Middle frontal gyrus (tissue), 1 donor: ENCODE measurements around the gene ODF2.
"Not testable (repeated sequence)": the region's sequence is repeated elsewhere in the genome, so short reads cannot be mapped to it uniquely, and the experiment has no call there.

Experiments
- DNase-seq: peaks from one replicate; pipeline ENCODE4 v3.0.0-alpha.2; 2015; ENCODE audit warnings: low spot score; ENCODE audit errors: extremely low spot score

The ODF2 gene

DNA sequence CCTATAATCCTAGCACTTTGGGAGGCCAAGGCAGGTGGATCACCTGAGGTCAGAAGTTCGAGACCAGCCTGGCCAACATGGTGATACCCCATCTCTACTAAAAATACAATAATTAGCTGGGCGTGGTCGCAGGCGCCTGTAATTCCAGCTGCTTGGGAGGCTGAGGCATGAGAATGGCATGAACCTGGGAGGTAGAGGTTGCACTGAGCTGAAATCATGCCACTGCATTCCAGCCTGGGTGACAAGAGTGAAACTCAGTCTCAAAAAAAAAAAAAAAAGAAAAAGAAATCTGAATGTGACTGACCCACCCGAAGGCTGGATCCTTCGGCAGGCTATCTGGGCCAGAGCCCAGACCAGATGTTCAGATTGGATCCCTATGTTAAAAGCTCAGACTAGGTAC is 32.5 kb upstream of the ODF2 start:
- not testable (repeated sequence) for DNase-seq

DNA sequence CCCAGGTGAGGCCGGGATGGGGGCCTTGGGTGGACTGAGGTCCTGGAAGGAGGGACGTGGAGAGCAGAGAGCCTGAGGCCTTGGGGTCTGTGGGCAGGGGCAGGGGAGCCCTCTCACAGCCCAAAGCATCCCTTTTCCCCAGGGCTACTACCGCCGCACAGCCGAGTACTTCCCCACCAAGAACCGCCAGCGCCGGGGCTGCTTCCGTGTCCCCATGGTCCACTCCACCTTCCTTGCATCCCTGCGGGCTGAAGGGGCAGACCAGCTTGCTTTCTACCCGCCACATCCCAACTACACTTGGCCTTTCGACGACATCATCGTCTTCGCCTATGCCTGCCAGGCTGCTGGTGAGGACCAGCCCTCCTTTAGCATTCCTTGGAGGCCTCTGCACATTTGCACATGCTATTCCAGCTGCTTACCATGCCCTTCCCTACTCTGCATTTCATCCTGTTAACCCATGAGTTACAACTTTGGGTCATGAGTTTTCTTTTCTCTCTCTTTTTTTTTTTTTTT is 31.5 kb upstream of the ODF2 start:
- no peak for DNase-seq

- no peak for DNase-seq
Measured at GRCh38 chr9:128428644-128429512, 26.9 kb upstream of the ODF2 start.

DNA sequence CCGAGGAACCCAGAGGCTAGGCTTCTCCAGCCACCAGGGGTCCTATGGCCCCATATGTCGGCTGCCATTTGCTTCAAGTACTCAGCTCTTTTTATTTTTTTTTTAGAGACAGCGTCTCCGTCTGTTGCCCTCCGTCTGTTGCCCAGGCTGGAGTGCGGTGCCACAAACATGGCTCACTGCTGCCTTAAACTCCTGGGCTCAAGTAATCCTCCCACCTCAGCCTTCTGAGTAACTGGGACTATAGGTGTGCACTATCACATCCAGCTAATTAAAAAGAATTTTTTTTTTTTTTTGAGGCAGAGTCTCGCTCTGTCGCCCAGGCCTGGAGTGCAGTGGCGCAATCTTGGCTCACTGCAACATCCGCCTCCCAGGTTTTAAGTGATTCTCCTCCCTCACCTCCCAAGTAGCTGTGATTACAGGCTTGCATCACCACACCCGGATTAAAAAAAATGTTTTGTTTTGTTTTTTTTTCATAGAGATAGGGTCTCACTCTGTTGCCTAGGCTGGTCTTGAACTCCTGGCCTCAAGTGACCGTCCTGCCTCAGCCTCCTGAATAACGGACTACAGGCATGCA is 26.2 kb upstream of the ODF2 start:
- DNase-seq = no peak

DNA sequence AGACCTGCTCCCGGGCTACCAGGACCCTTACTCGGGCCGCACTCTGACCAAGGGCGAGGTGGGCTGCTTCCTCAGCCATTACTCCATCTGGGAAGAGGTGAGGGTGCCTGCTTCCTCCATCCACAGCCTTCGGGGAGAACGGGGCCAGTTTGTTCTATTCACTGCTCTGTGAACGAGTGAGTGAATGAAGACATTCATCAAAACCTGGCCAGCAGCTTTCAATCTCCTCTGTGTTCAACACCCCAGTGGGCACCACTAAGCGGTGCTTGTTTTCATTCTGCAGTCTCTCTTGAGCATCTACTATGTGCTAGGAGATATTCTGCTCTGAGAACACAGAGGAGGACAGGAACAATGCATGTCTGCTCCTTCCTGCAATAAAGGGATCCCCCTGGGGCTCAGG is 24.6 kb upstream of the ODF2 start:
- DNase-seq = no peak

DNA sequence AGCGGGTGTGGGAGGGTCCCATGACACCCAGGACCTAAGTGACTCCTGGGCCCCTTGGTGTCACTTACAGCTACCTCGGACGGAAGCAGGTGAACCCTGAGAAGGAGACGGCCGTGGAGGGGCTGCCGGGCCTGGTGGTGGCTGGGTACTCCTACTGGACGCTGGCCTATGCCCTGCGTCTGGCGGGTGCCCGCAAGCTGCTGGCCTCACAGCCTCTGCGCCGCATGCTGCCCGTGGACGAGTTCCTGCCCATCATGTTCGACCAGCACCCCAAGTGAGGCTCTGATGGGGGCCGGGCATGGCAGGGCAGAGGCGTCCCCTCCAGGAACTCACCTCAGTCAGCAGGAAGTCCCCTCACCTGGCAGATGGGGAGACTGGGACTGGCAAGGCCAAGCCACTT is 21.5 kb upstream of the ODF2 start:
- no peak for DNase-seq

DNA sequence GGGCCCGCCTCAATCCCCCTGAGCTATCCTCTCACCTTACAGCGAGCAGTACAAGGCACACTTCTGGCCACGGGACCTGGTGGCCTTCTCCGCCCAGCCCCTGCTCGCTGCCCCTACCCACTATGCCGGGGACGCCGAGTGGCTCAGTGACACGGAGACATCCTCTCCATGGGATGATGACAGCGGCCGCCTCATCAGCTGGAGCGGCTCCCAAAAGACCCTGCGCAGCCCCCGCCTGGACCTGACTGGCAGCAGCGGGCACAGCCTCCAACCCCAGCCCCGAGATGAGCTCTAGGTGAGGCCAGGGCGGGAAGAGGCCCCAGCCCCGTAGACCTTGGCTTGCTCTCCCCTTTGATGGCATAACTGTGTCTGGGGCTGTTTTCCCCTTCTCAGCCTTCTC is 20.2 kb upstream of the ODF2 start:
- no peak for DNase-seq

DNA sequence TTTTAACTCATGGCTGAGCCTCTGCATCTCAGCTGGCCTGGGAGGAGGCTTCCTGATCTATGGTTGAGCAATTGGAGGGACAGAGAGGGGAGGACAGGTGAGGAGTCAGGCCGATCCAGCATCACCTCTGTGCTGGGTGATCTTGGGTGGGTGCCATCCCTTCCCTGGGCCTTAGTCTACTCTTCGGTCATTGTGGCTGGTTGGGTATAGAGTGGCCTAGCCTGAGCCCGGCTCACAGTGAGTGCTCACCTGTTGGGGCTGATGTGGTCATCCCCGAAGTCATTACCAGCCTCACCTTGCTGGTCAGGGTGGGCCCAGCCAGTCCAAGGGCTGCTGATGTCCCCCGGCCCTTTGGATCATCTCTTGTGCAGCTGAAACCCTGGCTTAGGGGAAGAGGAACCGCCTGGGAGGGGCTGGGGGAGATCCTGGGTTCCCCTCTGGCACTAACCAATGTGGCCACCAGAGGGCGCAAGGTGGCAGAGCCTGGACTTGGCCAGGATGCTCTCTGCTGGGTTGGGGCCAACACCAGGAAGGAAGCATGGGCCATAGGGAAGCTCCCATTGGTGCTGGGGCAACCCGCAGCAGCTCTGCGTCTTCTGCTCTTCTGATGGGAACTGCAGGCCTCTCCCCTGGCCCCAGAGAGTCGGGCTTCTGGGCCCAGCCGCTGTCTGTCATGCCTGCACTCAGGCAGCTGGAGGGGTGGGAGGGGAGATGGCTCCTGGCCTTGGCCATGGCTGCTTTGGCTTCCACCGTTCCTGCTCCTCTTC is 17.3 kb upstream of the ODF2 start:
- no peak for DNase-seq

GRCh38 chr9:128439273-128439672 is 16.5 kb upstream of the ODF2 start:
- DNase-seq = no peak

DNA sequence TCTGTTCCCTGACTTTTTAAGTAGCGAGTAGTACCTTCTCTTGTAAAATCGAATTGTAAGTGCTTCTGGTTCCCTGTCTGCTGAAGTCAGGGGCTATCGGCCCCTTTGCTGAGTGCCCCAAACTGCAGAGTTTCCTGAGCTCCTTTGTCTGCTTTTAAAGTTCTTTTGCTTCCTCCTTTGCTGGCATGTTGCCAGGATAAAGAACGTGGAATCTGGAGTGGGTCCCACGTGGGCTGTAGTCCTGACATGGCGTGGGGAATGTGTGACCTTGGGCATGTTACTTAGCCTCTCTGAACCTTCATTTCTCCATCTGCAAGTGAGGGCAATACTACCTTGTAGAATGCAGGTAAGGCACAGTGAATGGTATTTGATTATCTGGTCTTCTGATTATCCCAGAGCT is 13.7 kb upstream of the ODF2 start:
- no peak for DNase-seq

DNA sequence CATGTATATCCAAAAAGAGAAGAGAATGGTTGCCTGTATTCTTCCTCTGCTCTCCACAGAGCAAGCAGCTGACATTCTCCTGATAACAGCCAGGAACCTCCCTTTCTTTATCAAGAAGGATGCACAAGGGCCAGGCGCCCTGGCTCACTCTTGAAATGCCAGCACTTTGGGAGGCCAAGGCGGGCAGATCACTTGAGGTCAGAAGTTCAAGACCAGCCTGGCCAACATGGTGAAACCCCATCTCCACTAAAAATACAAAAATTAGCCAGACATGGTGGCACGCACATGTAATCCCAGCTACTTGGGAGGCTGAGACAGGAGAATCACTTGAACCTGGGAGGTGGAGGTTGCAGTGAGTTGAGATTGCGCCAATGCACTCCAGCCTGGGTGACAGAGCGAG is 9.3 kb upstream of the ODF2 start:
- DNase-seq = not testable (repeated sequence)

DNA sequence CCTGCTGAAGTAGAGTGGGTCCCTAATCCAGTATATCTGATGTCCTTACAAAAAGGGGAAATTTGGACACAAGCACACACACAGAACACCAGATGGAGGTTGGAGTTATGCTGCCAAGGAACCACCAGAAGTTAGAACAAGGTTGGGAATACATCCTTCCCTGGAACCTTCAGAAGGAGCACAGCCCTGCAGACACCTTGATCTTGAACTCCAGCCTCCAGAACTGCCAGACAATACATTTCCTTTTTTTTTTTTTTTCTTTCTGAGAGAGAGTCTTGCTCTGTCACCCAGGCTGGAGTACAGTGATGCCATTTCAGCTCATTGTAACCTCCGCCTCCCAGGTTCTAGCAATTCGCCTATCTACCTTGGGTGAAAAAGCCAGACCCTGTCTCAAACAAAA is 7.1 kb upstream of the ODF2 start:
- no peak for DNase-seq

DNA sequence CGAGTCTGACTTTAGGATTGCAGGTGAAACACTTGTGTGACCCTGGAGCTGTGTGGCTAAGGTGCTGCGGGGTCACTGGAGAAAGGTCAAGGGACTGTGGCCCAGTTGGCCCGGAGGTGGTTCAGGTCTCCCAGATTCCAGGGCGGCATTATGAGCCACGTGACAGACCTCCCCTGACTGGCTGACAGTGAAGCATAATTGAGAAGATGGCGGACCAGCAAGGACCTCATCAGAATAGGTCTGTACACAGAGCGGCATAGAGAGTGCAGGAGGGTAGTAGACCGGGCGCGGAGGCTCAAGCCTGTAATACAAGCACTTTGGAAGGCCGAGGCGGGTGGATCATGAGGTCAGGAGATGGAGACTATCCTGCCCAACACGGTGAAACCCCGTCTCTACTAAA is 815 bp upstream of the ODF2 start:
- DNase-seq = no peak

DNA sequence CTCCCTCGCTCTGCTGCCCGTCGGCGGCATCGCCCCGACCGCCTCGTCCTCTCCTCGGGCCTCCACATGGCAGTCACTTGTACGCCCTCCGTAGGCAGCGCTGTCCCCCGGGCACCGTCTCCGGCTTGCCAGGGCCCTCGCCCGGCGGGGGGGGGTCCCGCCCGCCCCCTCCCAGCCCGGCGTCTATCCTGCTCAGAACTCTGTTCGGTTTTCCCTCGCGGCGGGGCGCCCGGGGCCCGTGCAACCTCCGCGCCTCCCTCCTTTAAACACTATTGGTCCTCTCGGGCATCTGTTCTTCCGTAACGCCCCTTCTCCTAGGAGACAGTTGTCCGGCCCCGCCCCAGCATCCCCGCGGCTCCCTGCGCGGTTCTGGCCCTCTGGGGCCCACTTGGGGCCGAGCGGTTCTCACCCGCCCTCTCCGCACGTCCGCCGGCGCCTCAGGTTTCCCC is 831 bp downstream of the ODF2 start:
- DNase-seq = no peak

DNA sequence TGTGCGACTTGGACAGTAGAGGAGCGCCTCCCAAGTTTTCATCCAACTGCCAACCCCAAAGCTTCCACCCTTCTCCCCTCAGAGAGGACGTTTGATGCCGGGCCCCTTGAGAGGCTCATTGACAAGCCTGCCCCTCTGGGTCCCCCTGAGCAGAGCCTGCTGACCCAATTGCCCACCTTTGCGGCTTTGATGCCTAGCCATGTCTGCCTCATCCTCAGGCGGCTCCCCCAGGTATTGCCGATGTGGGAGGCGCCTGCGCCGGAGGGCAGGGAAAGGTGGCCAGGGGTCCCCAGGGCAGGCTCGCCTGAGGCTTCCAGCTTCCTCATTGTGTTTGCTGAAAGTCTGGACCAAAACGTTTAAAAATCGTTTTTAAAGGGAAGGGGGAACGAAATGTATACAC is 1.4 kb downstream of the ODF2 start:
- DNase-seq = no peak

GRCh38 chr9:128459011-128459410 is 3.2 kb downstream of the ODF2 start:
- no peak for DNase-seq

DNA sequence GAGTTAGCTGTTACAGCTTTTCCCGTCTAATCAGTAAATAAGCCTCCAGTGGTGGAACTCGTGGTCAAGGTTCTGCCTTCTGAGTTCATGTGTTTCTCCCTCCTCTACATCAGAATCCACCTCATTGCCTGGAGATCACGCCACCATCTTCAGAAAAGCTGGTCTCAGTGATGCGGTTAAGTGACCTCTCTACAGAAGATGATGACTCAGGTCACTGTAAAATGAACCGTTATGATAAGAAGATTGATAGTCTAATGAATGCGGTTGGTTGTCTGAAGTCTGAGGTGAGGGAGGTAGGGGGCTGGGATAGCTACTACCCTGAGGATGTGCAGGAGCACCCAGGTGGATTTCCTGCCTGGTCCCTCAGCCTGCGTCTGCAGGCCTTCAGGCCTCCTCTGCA is 13.3 kb downstream of the ODF2 start:
- no peak for DNase-seq

GRCh38 chr9:128470560-128470959 is 14.8 kb downstream of the ODF2 start:
- DNase-seq = no peak

GRCh38 chr9:128473104-128473503 is 17.3 kb downstream of the ODF2 start:
- DNase-seq = no peak

GRCh38 chr9:128475867-128476266 is 20.1 kb downstream of the ODF2 start:
- no peak for DNase-seq

DNA sequence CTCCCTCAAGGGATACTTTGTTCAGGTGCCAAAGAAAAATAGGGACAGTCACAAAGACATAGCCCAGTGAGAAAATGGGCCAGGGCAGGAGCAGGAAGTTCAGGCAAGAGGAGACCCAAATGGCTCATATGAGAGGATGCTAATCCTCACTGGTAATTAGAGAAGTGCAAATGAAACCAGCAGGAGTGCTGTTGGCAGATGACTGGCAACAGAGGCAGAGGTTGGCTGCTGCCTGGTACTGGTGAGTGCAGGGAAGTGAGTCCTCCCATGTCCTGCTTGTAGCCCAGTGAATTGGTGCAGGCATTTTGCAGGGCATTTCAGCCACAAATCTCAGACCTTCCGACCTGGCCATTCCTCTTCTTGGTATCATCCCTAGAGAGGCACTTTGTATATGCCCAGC is 23.5 kb downstream of the ODF2 start:
- no peak for DNase-seq

GRCh38 chr9:128481561-128481960 is 25.8 kb downstream of the ODF2 start:
- no peak for DNase-seq
